Keratinocyte (primary cell): ENCODE data around the gene NEGR1. TPM values are rescaled to one million over a fixed set of nuclear protein-coding genes. Genes with fewer than 3 reads are reported as not detected.

Experiments used
- DNase-seq: peaks from one replicate; pipeline ENCODE4 v3.0.0-alpha.2; 2011; ENCODE audit warnings: low read depth, missing footprints, low spot score
- FAIRE-seq: peaks from 2 replicates; lab custom pipeline; 2011; peaks lifted over from hg19 to GRCh38; lab: Jason Lieb, UNC
- H2AFZ ChIP-seq: 2 replicates; pipeline ENCODE4 v1.6.0; 2012; ENCODE audit warnings: low read length, control low read depth, inconsistent platforms; ENCODE audit not compliant: control insufficient read depth
- H3K27ac ChIP-seq: 2 replicates; pipeline ENCODE4 v1.5.1; 2011; ENCODE audit warnings: low read length; ENCODE audit not compliant: control insufficient read depth, insufficient read depth
- H3K27me3 ChIP-seq: 3 replicates; pipeline ENCODE4 v1.6.0; 2011; ENCODE audit warnings: low read length; ENCODE audit not compliant: control insufficient read depth, insufficient read depth; ENCODE audit errors: extremely low read depth
- H3K36me3 ChIP-seq, 2 experiments: 2 replicates in 1 of 2; 3 replicates in 1 of 2; pipeline ENCODE4 v1.5.1; 2011; ENCODE audit warnings: low read length in 2 of 2, mild to moderate bottlenecking in 1 of 2; ENCODE audit not compliant: control insufficient read depth in 2 of 2, insufficient read depth in 2 of 2; ENCODE audit errors: extremely low read depth in 1 of 2
- H3K4me1 ChIP-seq: 3 replicates; pipeline ENCODE4 v1.5.1; 2011; ENCODE audit warnings: low read length; ENCODE audit not compliant: control insufficient read depth, insufficient read depth; ENCODE audit errors: extremely low read depth
- H3K4me2 ChIP-seq: 3 replicates; pipeline ENCODE4 v1.6.0; 2011; ENCODE audit warnings: low read depth, low read length; ENCODE audit not compliant: control insufficient read depth, insufficient read depth; ENCODE audit errors: extremely low read depth
- H3K4me3 ChIP-seq, 3 experiments: fragments of 200-600 bp in 1 of 3; sonication (generic) in 1 of 3; 2 replicates in 2 of 3; 3 replicates in 1 of 3; pipeline ENCODE4 v1.5.1; 2011 to 2016; ENCODE audit warnings: low read length in 3 of 3, mild to moderate bottlenecking in 3 of 3, control low read depth in 2 of 3, inconsistent platforms in 1 of 3, low read depth in 1 of 3, mixed read lengths in 1 of 3, mixed run types in 1 of 3, moderate library complexity in 1 of 3; ENCODE audit not compliant: control insufficient read depth in 2 of 3, insufficient read depth in 2 of 3; ENCODE audit errors: extremely low read depth in 1 of 3
- H3K79me2 ChIP-seq: 2 replicates; pipeline ENCODE4 v1.6.0; 2012; ENCODE audit warnings: low read length; ENCODE audit not compliant: control insufficient read depth, insufficient read depth
- H3K9ac ChIP-seq: 3 replicates; pipeline ENCODE4 v1.6.0; 2011; ENCODE audit warnings: low read length; ENCODE audit not compliant: control insufficient read depth, insufficient read depth; ENCODE audit errors: extremely low read depth
- H3K9me1 ChIP-seq: 3 replicates; pipeline ENCODE4 v1.6.0; 2011; ENCODE audit warnings: low read length; ENCODE audit not compliant: control insufficient read depth, insufficient read depth; ENCODE audit errors: extremely low read depth
- H3K9me3 ChIP-seq: 2 replicates; pipeline ENCODE4 v1.5.1; 2012; ENCODE audit warnings: low read depth, low read length; ENCODE audit not compliant: control insufficient read depth
- H4K20me1 ChIP-seq: 3 replicates; pipeline ENCODE4 v1.6.0; 2011; ENCODE audit warnings: low read length; ENCODE audit not compliant: control insufficient read depth, insufficient read depth; ENCODE audit errors: extremely low read depth
- EZH2 ChIP-seq: IDR thresholded peaks from one replicate; pipeline ENCODE4 v1.6.1; 2012; ENCODE audit warnings: inconsistent platforms, mild to moderate bottlenecking, low read length, moderate library complexity
- dilution Hi-C: fragments of 300-500 bp; cut with MboI; formaldehyde crosslinking; loops from one replicate; pipeline ENCODE4 v1.7.0; 2020; ENCODE audit warnings: low sequenced_read_pairs; ENCODE audit not compliant: extremely low pct_ligation_motif_present
- polyA plus RNA-seq, 5 experiments: library from polyadenylated mRNA; depleted of rRNA in 3 of 5; stranded (reverse) in 3 of 5; stranded (forward) in 1 of 5; unstranded in 1 of 5; fragments of >200 nt; gene quantifications; 1 replicate in 1 of 5; 2 replicates in 3 of 5; 3 replicates in 1 of 5; pipeline versions ENCODE4 v1.2.1 to v1.2.3, GENCODE V29; 2011 to 2012; ENCODE audit warnings: missing spikeins in 2 of 5, low read depth in 1 of 5, low replicate concordance in 1 of 5
- TF ChIP-seq, protein P1 (sequence below), 3 experiments: IDR thresholded peaks in 1 of 3; conservative IDR thresholded peaks in 1 of 3; optimal IDR thresholded peaks in 1 of 3; 2 replicates in 2 of 3; 3 replicates in 1 of 3; pipeline versions ENCODE3 to v1.5.1; 2011; ENCODE audit warnings: low read length in 3 of 3, mild to moderate bottlenecking in 3 of 3, moderate library complexity in 2 of 3, control low read depth in 1 of 3, inconsistent platforms in 1 of 3; ENCODE audit not compliant: insufficient read depth in 2 of 3; ENCODE audit errors: extremely low read depth in 1 of 3

The NEGR1 gene
- polyA plus RNA-seq, 1 donor (not counting 4 experiments of a cell fraction or from before 2014, with no cell fraction given), result 1.6 TPM

DNA sequence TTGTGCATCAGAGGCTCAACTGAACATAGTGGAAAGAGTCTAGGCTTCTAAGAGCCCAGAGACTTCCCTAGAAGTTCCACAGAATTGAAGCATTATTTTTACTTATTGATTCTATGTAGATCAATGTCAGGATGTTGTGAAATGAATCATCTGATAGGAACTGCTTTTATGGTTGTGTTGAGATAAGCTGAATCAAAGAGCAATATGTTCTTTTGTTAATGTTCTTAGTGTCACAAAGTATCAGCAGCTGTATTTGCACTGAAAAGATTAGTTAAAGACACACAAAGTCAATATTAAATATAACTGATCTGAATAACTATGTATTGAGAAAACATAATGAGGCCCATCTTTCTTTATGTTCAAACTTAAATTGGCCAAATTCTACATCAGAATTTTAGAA lies 770.8 kb downstream of the NEGR1 start:
- no peak for DNase-seq
- no peak for FAIRE-seq
- Histone ChIP-seq H3K4me1 (no peaks in the 10 kb centered on the region), H3K9me3 (no peaks in the 10 kb centered on the region), H3K9ac (no peak overlapping the region), H2AFZ (no peak overlapping the region), H3K79me2 (no peaks in the 10 kb centered on the region), H3K27ac (no peak overlapping the region), H3K36me3 (no peaks in the 10 kb centered on the region), H3K4me3 (no peak overlapping the region), H3K9me1 (no peaks in the 10 kb centered on the region), H4K20me1 (no peaks in the 10 kb centered on the region), H3K27me3 (no peaks in the 10 kb centered on the region), H3K4me2 (no peak overlapping the region)
- dilution Hi-C loops, result no loop called here
- no peak for TF ChIP-seq EZH2
- TF ChIP-seq, protein P1, sequence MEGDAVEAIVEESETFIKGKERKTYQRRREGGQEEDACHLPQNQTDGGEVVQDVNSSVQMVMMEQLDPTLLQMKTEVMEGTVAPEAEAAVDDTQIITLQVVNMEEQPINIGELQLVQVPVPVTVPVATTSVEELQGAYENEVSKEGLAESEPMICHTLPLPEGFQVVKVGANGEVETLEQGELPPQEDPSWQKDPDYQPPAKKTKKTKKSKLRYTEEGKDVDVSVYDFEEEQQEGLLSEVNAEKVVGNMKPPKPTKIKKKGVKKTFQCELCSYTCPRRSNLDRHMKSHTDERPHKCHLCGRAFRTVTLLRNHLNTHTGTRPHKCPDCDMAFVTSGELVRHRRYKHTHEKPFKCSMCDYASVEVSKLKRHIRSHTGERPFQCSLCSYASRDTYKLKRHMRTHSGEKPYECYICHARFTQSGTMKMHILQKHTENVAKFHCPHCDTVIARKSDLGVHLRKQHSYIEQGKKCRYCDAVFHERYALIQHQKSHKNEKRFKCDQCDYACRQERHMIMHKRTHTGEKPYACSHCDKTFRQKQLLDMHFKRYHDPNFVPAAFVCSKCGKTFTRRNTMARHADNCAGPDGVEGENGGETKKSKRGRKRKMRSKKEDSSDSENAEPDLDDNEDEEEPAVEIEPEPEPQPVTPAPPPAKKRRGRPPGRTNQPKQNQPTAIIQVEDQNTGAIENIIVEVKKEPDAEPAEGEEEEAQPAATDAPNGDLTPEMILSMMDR (optimal IDR thresholded peaks at IDR 0.05 in 1 of 3, IDR thresholded peaks at IDR 0.05 in 1 of 3, conservative IDR thresholded peaks at IDR 0.05 in 1 of 3; ENCODE audit: extremely low read depth in 1 of 3, insufficient read depth in 2 of 3, low read length in 3 of 3), result no peak

DNA sequence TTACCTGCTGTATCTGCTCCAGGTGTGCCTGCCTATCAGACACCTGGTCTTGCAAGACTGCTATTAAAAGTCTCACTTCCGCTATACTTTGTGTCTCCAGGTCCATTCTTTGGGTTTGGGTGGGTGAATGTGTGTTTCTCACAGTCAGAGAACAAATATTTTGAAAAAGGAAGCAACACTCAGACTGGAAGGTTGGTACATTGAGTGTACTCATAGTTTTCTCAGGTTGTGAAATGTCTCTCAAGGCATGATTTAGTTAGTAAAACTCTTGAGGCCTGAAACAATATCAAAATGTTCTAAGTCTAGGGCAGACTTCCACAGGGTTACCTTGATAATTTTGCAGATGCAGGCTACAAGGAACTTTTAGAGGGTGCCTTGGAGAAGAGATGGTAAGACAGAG lies 771.6 kb downstream of the NEGR1 start:
- Histone ChIP-seq H3K4me3 (no peak overlapping the region), H3K9ac (no peak overlapping the region), H3K27ac (no peak overlapping the region), H4K20me1 (no peaks in the 10 kb centered on the region), H3K4me2 (no peak overlapping the region), H3K9me1 (no peaks in the 10 kb centered on the region), H3K79me2 (no peaks in the 10 kb centered on the region), H3K4me1 (no peaks in the 10 kb centered on the region), H2AFZ (no peak overlapping the region), H3K36me3 (no peaks in the 10 kb centered on the region), H3K9me3 (no peaks in the 10 kb centered on the region), H3K27me3 (no peaks in the 10 kb centered on the region)
- DNase-seq (no peak), FAIRE-seq (no peak)
- dilution Hi-C loops, result no loop called here
- no peak for TF ChIP-seq EZH2
- TF ChIP-seq, protein P1 (optimal IDR thresholded peaks at IDR 0.05 in 1 of 3, IDR thresholded peaks at IDR 0.05 in 1 of 3, conservative IDR thresholded peaks at IDR 0.05 in 1 of 3; ENCODE audit: extremely low read depth in 1 of 3, insufficient read depth in 2 of 3, low read length in 3 of 3), result no peak
